Adrenal gland (tissue), 5 donors: ENCODE data around the gene TBCK.

Experiments used
- POLR2A ChIP-seq, 2 donors: fragments of 450-650 bp; IDR thresholded peaks; one replicate each; pipeline ENCODE4 v1.6.1; 2017; ENCODE audit warnings: antibody characterized with exemption in 2 of 2, mild to moderate bottlenecking in 2 of 2, moderate library complexity in 1 of 2
- TF ChIP-seq, protein P1 (sequence below), 6 experiments: fragments of 450-650 bp in 4 of 6; fragments of 200-600 bp in 2 of 6; sonication (generic) in 1 of 6; IDR thresholded peaks; 1 replicate in 5 of 6; 2 replicates in 1 of 6; pipeline versions ENCODE4 v1.5.1 to v1.8.0; 2016 to 2021; ENCODE audit warnings: antibody characterized with exemption in 6 of 6, mild to moderate bottlenecking in 2 of 6, moderate library complexity in 1 of 6
- donor health status: DM: no; HTN: no; CAD: no.

DNA sequence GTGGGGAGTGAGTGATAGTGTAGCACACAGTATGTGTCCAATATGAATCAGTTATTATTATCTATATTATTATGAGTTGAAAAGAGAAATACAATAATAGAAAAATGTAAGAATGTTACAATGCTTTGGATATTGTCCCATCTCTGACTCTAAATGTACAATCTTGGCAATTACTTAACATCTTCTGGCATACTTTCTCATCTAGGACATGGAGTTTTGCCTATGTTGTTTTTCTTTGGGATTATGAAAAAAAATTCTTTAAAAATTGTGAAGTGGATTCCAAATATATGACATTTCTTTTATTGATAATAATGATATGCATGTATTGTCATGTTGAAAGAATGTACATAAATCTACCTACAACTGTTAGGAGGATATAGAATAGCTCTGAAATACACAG, 84.1 kb downstream of the TBCK start:
- TF ChIP-seq, protein P1, sequence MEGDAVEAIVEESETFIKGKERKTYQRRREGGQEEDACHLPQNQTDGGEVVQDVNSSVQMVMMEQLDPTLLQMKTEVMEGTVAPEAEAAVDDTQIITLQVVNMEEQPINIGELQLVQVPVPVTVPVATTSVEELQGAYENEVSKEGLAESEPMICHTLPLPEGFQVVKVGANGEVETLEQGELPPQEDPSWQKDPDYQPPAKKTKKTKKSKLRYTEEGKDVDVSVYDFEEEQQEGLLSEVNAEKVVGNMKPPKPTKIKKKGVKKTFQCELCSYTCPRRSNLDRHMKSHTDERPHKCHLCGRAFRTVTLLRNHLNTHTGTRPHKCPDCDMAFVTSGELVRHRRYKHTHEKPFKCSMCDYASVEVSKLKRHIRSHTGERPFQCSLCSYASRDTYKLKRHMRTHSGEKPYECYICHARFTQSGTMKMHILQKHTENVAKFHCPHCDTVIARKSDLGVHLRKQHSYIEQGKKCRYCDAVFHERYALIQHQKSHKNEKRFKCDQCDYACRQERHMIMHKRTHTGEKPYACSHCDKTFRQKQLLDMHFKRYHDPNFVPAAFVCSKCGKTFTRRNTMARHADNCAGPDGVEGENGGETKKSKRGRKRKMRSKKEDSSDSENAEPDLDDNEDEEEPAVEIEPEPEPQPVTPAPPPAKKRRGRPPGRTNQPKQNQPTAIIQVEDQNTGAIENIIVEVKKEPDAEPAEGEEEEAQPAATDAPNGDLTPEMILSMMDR (IDR thresholded peaks at IDR 0.05) = no peak
- TF ChIP-seq POLR2A (IDR thresholded peaks at IDR 0.05) = no peak
